Measurements from ENCODE around the gene PTPRF.

- TF ChIP-seq, protein P1, sequence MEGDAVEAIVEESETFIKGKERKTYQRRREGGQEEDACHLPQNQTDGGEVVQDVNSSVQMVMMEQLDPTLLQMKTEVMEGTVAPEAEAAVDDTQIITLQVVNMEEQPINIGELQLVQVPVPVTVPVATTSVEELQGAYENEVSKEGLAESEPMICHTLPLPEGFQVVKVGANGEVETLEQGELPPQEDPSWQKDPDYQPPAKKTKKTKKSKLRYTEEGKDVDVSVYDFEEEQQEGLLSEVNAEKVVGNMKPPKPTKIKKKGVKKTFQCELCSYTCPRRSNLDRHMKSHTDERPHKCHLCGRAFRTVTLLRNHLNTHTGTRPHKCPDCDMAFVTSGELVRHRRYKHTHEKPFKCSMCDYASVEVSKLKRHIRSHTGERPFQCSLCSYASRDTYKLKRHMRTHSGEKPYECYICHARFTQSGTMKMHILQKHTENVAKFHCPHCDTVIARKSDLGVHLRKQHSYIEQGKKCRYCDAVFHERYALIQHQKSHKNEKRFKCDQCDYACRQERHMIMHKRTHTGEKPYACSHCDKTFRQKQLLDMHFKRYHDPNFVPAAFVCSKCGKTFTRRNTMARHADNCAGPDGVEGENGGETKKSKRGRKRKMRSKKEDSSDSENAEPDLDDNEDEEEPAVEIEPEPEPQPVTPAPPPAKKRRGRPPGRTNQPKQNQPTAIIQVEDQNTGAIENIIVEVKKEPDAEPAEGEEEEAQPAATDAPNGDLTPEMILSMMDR (IDR thresholded peaks at IDR 0.05; ENCODE audit: insufficient read depth, low read length, poor library complexity, severe bottlenecking): no peak
- TF ChIP-seq EZH2phosphoT487 (conservative IDR thresholded peaks at IDR 0.05; ENCODE audit: low read length): no peak
These were observed 51.5 kb downstream of the PTPRF start for GRCh38 chr1:43582162-43582566.
